Mammary epithelial cell (primary cell): ENCODE data around the gene AKAP6.

Source experiments
- EZH2 ChIP-seq: IDR thresholded peaks from 2 replicates; pipeline ENCODE4 v1.6.1; 2012; ENCODE audit warnings: low read length, inconsistent platforms, borderline replicate concordance
- TF ChIP-seq, protein P1 (sequence below), 2 donors: IDR thresholded peaks in 1 of 2; conservative IDR thresholded peaks in 1 of 2; 2 replicates each; pipeline ENCODE4 v1.5.1; 2011 to 2012; ENCODE audit warnings: inconsistent platforms in 2 of 2, low read length in 2 of 2, mild to moderate bottlenecking in 2 of 2, control low read depth in 1 of 2, low read depth in 1 of 2; ENCODE audit not compliant: insufficient read depth in 1 of 2; ENCODE audit errors: extremely low read depth in 1 of 2

DNA sequence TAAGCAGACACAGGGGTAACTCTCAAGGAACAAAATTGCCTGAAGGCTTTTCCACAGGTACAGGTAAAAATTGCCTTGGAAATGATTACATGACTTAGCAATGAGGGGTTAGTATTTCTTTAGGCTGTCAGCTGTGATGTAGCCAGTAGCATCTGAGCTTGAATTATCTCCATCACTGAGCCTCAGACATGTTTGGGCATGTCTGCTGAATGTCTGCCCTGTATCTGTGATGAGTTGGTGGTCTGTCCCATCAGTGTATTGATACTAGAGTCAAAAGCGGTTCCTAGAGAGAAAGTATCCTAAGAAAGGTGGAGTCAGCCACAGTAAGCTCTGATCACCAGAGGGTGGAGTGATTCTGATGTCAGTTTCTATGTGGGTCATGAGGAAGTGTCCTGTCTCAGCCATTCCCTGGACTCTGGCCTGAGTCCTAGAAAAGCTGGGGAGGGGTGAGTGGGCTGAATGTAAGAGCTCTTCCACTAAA, 16.3 kb downstream of the AKAP6 start:
- TF ChIP-seq, protein P1, sequence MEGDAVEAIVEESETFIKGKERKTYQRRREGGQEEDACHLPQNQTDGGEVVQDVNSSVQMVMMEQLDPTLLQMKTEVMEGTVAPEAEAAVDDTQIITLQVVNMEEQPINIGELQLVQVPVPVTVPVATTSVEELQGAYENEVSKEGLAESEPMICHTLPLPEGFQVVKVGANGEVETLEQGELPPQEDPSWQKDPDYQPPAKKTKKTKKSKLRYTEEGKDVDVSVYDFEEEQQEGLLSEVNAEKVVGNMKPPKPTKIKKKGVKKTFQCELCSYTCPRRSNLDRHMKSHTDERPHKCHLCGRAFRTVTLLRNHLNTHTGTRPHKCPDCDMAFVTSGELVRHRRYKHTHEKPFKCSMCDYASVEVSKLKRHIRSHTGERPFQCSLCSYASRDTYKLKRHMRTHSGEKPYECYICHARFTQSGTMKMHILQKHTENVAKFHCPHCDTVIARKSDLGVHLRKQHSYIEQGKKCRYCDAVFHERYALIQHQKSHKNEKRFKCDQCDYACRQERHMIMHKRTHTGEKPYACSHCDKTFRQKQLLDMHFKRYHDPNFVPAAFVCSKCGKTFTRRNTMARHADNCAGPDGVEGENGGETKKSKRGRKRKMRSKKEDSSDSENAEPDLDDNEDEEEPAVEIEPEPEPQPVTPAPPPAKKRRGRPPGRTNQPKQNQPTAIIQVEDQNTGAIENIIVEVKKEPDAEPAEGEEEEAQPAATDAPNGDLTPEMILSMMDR (conservative IDR thresholded peaks at IDR 0.05 in 1 of 2, IDR thresholded peaks at IDR 0.05 in 1 of 2; ENCODE audit: extremely low read depth in 1 of 2, insufficient read depth in 1 of 2, low read depth in 1 of 2, low read length in 2 of 2): peak in 1 of 2 donors; percentile 6
- no peak for TF ChIP-seq EZH2
